Measurements from ENCODE around the gene THEMIS.
"Not testable (repeated sequence)": the region's sequence is repeated elsewhere in the genome, so short reads cannot be mapped to it uniquely, and the experiment has no call there.

THEMIS gene

GRCh38 chr6:127933852-127934840, 33.3 kb upstream of the THEMIS start:
- H3K4me1 ChIP-seq (ENCODE audit: control insufficient read depth, insufficient read depth, low read length, unreplicated experiment), result peaks cover 20% of the 10 kb centered on the region
- H2AFZ ChIP-seq (ENCODE audit: low read length, unreplicated experiment), result no peak overlapping the region
- no peaks in the 10 kb centered on the region for H3K27me3 ChIP-seq (ENCODE audit: insufficient read depth, low read length)
- H3K4me3 ChIP-seq (ENCODE audit: low read depth, low read length), result no peak overlapping the region
- H3K27ac ChIP-seq (ENCODE audit: low read depth, low read length), result no peak overlapping the region
- H3K36me3 ChIP-seq (ENCODE audit: insufficient read depth, low read length), result no peaks in the 10 kb centered on the region
- H3K79me2 ChIP-seq (ENCODE audit: control insufficient read depth, insufficient read depth, low read length, unreplicated experiment), result no peaks in the 10 kb centered on the region

- H3K27me3 ChIP-seq (ENCODE audit: insufficient read depth, low read length), result no peaks in the 10 kb centered on the region
- no peak overlapping the region for H2AFZ ChIP-seq (ENCODE audit: low read length, unreplicated experiment)
- peaks cover 11% of the 10 kb centered on the region for H3K4me1 ChIP-seq (ENCODE audit: control insufficient read depth, insufficient read depth, low read length, unreplicated experiment)
- no peak overlapping the region for H3K27ac ChIP-seq (ENCODE audit: low read depth, low read length)
- no peaks in the 10 kb centered on the region for H3K79me2 ChIP-seq (ENCODE audit: control insufficient read depth, insufficient read depth, low read length, unreplicated experiment)
- no peaks in the 10 kb centered on the region for H3K36me3 ChIP-seq (ENCODE audit: insufficient read depth, low read length)
- H3K4me3 ChIP-seq (ENCODE audit: low read depth, low read length), result no peak overlapping the region
Measured at GRCh38 chr6:127933137-127933536, 32.3 kb upstream of the THEMIS start.

GRCh38 chr6:127932708-127933107, 31.9 kb upstream of the THEMIS start:
- Histone ChIP-seq H3K27ac (ENCODE audit: low read depth, low read length) (no peak overlapping the region), H3K36me3 (ENCODE audit: insufficient read depth, low read length) (no peaks in the 10 kb centered on the region), H3K79me2 (ENCODE audit: control insufficient read depth, insufficient read depth, low read length, unreplicated experiment) (no peaks in the 10 kb centered on the region), H2AFZ (ENCODE audit: low read length, unreplicated experiment) (no peak overlapping the region), H3K27me3 (ENCODE audit: insufficient read depth, low read length) (no peaks in the 10 kb centered on the region), H3K4me1 (ENCODE audit: control insufficient read depth, insufficient read depth, low read length, unreplicated experiment) (peaks cover 7% of the 10 kb centered on the region), H3K4me3 (ENCODE audit: low read depth, low read length) (no peak overlapping the region)

- not testable (repeated sequence) for H3K27ac ChIP-seq (ENCODE audit: low read depth, low read length); H3K79me2 ChIP-seq (ENCODE audit: control insufficient read depth, insufficient read depth, low read length, unreplicated experiment); H3K4me3 ChIP-seq (ENCODE audit: low read depth, low read length); H3K36me3 ChIP-seq (ENCODE audit: insufficient read depth, low read length); H3K4me1 ChIP-seq (ENCODE audit: control insufficient read depth, insufficient read depth, low read length, unreplicated experiment); H2AFZ ChIP-seq (ENCODE audit: low read length, unreplicated experiment); H3K27me3 ChIP-seq (ENCODE audit: insufficient read depth, low read length)
Measured at GRCh38 chr6:127926441-127926840, 25.6 kb upstream of the THEMIS start.

DNA sequence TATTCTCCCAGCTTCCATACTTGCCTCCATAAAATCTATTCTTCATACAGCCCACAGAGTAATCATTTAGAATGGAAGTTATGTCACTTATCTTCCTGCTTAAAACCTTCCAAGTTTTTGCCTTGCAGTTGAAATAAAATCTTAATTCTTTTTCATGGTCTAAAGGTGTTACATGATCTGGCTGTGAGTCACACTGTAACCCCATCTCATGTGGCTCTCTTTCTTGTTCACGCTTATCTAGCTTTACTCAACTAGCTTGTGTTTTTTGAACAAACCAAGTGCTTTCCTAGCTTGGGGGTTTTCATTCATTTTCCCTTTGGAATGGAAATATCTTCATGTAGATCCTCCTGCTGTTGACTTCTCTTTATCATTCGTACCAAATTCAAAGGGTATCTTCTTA, 23.6 kb upstream of the THEMIS start:
- no peak overlapping the region for H3K4me3 ChIP-seq (ENCODE audit: low read depth, low read length)
- H3K4me1 ChIP-seq (ENCODE audit: control insufficient read depth, insufficient read depth, low read length, unreplicated experiment), result no peaks in the 10 kb centered on the region
- no peak overlapping the region for H2AFZ ChIP-seq (ENCODE audit: low read length, unreplicated experiment)
- no peaks in the 10 kb centered on the region for H3K36me3 ChIP-seq (ENCODE audit: insufficient read depth, low read length)
- no peaks in the 10 kb centered on the region for H3K27me3 ChIP-seq (ENCODE audit: insufficient read depth, low read length)
- H3K79me2 ChIP-seq (ENCODE audit: control insufficient read depth, insufficient read depth, low read length, unreplicated experiment), result no peaks in the 10 kb centered on the region
- H3K27ac ChIP-seq (ENCODE audit: low read depth, low read length), result no peak overlapping the region

DNA sequence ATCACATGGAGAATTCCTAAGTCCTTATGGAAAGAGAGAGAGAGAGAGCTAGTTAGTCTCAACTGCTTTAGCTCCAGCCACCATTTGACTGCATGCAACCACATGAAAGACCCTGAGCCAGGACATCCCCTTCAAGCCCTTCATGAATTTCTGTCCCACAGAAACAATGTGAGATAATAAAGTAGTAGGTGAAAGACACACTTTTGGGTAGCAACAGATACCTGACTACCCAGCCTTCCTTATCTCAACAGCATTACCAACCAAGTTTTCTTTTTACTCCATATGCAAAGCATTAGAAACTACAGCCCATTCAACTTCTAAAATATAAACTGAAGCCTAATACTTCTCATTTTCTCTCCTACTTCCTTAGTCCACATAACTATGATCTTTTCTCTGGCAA, 23.2 kb upstream of the THEMIS start:
- Histone ChIP-seq H2AFZ (ENCODE audit: low read length, unreplicated experiment) (no peak overlapping the region), H3K27ac (ENCODE audit: low read depth, low read length) (no peak overlapping the region), H3K36me3 (ENCODE audit: insufficient read depth, low read length) (no peaks in the 10 kb centered on the region), H3K79me2 (ENCODE audit: control insufficient read depth, insufficient read depth, low read length, unreplicated experiment) (no peaks in the 10 kb centered on the region), H3K27me3 (ENCODE audit: insufficient read depth, low read length) (no peaks in the 10 kb centered on the region), H3K4me1 (ENCODE audit: control insufficient read depth, insufficient read depth, low read length, unreplicated experiment) (no peaks in the 10 kb centered on the region), H3K4me3 (ENCODE audit: low read depth, low read length) (no peak overlapping the region)

- H3K4me1 ChIP-seq (ENCODE audit: control insufficient read depth, insufficient read depth, low read length, unreplicated experiment), result no peaks in the 10 kb centered on the region
- H3K79me2 ChIP-seq (ENCODE audit: control insufficient read depth, insufficient read depth, low read length, unreplicated experiment), result no peaks in the 10 kb centered on the region
- no peak overlapping the region for H2AFZ ChIP-seq (ENCODE audit: low read length, unreplicated experiment)
- H3K4me3 ChIP-seq (ENCODE audit: low read depth, low read length), result no peak overlapping the region
- H3K27ac ChIP-seq (ENCODE audit: low read depth, low read length), result no peak overlapping the region
- H3K36me3 ChIP-seq (ENCODE audit: insufficient read depth, low read length), result no peaks in the 10 kb centered on the region
- H3K27me3 ChIP-seq (ENCODE audit: insufficient read depth, low read length), result no peaks in the 10 kb centered on the region
Measured at GRCh38 chr6:127923135-127923534, 22.3 kb upstream of the THEMIS start.

DNA sequence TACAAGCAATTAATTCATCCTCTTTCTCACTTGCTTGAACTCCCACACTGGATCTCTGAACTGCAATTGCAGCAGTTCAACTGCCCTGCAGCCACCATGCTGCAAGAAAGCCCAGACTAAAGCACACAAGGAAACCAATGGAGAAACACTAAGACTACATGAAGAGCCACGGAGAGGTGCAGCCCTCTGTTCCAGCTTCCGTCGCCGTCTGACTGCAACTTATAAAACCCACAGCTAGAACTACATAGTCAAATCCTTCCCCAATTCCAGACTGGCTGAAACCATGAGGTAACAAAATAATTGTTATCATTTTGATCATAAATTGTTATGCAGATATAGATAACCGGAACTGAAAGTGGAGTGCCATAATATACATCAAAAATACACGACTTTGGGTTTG, 21.1 kb upstream of the THEMIS start:
- H2AFZ ChIP-seq (ENCODE audit: low read length, unreplicated experiment), result no peak overlapping the region
- no peak overlapping the region for H3K27ac ChIP-seq (ENCODE audit: low read depth, low read length)
- H3K4me1 ChIP-seq (ENCODE audit: control insufficient read depth, insufficient read depth, low read length, unreplicated experiment), result no peaks in the 10 kb centered on the region
- H3K27me3 ChIP-seq (ENCODE audit: insufficient read depth, low read length), result no peaks in the 10 kb centered on the region
- H3K79me2 ChIP-seq (ENCODE audit: control insufficient read depth, insufficient read depth, low read length, unreplicated experiment), result no peaks in the 10 kb centered on the region
- H3K36me3 ChIP-seq (ENCODE audit: insufficient read depth, low read length), result no peaks in the 10 kb centered on the region
- H3K4me3 ChIP-seq (ENCODE audit: low read depth, low read length), result no peak overlapping the region

GRCh38 chr6:127920804-127921203, 19.9 kb upstream of the THEMIS start:
- Histone ChIP-seq H2AFZ (ENCODE audit: low read length, unreplicated experiment) (no peak overlapping the region), H3K4me1 (ENCODE audit: control insufficient read depth, insufficient read depth, low read length, unreplicated experiment) (no peaks in the 10 kb centered on the region), H3K4me3 (ENCODE audit: low read depth, low read length) (no peak overlapping the region), H3K36me3 (ENCODE audit: insufficient read depth, low read length) (no peaks in the 10 kb centered on the region), H3K79me2 (ENCODE audit: control insufficient read depth, insufficient read depth, low read length, unreplicated experiment) (no peaks in the 10 kb centered on the region), H3K27me3 (ENCODE audit: insufficient read depth, low read length) (no peaks in the 10 kb centered on the region), H3K27ac (ENCODE audit: low read depth, low read length) (no peak overlapping the region)

- no peaks in the 10 kb centered on the region for H3K36me3 ChIP-seq (ENCODE audit: insufficient read depth, low read length)
- H3K4me1 ChIP-seq (ENCODE audit: control insufficient read depth, insufficient read depth, low read length, unreplicated experiment), result peaks cover 7% of the 10 kb centered on the region
- no peak overlapping the region for H3K27ac ChIP-seq (ENCODE audit: low read depth, low read length)
- no peaks in the 10 kb centered on the region for H3K79me2 ChIP-seq (ENCODE audit: control insufficient read depth, insufficient read depth, low read length, unreplicated experiment)
- H2AFZ ChIP-seq (ENCODE audit: low read length, unreplicated experiment), result no peak overlapping the region
- H3K4me3 ChIP-seq (ENCODE audit: low read depth, low read length), result no peak overlapping the region
- H3K27me3 ChIP-seq (ENCODE audit: insufficient read depth, low read length), result no peaks in the 10 kb centered on the region
Measured at GRCh38 chr6:127918506-127919427, 17.9 kb upstream of the THEMIS start.

Measured in ACC112 (cell line).